SK-N-SH (cell line): ENCODE measurements around the gene SLC17A3.

ENCODE experiments used
- EZH2phosphoT487 ChIP-seq: fragments of 200-600 bp; sonication (generic); IDR thresholded peaks from 2 replicates; pipeline ENCODE4 v1.6.1; 2017; ENCODE audit warnings: low read depth, mixed run types, mild to moderate bottlenecking, antibody characterized with exemption, moderate library complexity, borderline replicate concordance
- GABPA ChIP-seq: IDR thresholded peaks from 2 replicates; pipeline ENCODE4 v1.4.0; 2012; ENCODE audit warnings: low read depth, mild to moderate bottlenecking
- RAD21 ChIP-seq: IDR thresholded peaks from 2 replicates; pipeline ENCODE4 v1.6.1; 2012; ENCODE audit warnings: mild to moderate bottlenecking, low read length
- TF ChIP-seq, protein P1 (sequence below): IDR thresholded peaks from 2 replicates; pipeline ENCODE4 v1.4.0; 2012; ENCODE audit warnings: low read depth
- TF ChIP-seq, protein P2 (sequence below): fragments of 200-600 bp; sonication (generic); IDR thresholded peaks from 2 replicates; pipeline ENCODE4 v1.6.1; 2017; ENCODE audit warnings: antibody characterized with exemption, mild to moderate bottlenecking, moderate library complexity
- TF ChIP-seq, protein P3 (sequence below): IDR thresholded peaks from 2 replicates; pipeline ENCODE4 v1.6.1; 2012; ENCODE audit warnings: mild to moderate bottlenecking, low read depth, low read length, moderate library complexity

DNA sequence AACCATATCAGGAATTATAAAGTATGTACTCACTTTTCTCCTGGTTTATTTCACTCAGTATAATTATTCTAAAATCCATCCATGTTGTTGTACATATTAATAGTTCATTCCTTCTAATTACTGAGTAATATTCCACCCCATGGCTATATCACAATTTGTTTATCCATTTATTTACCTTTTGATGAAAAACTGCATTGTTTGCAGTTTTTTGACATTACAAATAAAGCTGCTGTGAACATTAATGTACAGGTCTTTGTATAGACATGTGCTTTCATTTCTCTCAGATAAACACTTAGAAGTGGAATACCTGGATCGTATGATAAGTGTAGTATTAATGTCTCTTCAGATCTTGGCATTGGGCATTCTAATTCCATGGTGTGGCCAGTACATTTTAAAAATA is 4.2 kb downstream of the SLC17A3 start:
- no peak for TF ChIP-seq GABPA
- TF ChIP-seq, protein P1, sequence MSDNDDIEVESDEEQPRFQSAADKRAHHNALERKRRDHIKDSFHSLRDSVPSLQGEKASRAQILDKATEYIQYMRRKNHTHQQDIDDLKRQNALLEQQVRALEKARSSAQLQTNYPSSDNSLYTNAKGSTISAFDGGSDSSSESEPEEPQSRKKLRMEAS, result no peak
- TF ChIP-seq, protein P2, sequence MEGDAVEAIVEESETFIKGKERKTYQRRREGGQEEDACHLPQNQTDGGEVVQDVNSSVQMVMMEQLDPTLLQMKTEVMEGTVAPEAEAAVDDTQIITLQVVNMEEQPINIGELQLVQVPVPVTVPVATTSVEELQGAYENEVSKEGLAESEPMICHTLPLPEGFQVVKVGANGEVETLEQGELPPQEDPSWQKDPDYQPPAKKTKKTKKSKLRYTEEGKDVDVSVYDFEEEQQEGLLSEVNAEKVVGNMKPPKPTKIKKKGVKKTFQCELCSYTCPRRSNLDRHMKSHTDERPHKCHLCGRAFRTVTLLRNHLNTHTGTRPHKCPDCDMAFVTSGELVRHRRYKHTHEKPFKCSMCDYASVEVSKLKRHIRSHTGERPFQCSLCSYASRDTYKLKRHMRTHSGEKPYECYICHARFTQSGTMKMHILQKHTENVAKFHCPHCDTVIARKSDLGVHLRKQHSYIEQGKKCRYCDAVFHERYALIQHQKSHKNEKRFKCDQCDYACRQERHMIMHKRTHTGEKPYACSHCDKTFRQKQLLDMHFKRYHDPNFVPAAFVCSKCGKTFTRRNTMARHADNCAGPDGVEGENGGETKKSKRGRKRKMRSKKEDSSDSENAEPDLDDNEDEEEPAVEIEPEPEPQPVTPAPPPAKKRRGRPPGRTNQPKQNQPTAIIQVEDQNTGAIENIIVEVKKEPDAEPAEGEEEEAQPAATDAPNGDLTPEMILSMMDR, result no peak
- no peak for TF ChIP-seq EZH2phosphoT487
- no peak for TF ChIP-seq RAD21
- TF ChIP-seq, protein P3, sequence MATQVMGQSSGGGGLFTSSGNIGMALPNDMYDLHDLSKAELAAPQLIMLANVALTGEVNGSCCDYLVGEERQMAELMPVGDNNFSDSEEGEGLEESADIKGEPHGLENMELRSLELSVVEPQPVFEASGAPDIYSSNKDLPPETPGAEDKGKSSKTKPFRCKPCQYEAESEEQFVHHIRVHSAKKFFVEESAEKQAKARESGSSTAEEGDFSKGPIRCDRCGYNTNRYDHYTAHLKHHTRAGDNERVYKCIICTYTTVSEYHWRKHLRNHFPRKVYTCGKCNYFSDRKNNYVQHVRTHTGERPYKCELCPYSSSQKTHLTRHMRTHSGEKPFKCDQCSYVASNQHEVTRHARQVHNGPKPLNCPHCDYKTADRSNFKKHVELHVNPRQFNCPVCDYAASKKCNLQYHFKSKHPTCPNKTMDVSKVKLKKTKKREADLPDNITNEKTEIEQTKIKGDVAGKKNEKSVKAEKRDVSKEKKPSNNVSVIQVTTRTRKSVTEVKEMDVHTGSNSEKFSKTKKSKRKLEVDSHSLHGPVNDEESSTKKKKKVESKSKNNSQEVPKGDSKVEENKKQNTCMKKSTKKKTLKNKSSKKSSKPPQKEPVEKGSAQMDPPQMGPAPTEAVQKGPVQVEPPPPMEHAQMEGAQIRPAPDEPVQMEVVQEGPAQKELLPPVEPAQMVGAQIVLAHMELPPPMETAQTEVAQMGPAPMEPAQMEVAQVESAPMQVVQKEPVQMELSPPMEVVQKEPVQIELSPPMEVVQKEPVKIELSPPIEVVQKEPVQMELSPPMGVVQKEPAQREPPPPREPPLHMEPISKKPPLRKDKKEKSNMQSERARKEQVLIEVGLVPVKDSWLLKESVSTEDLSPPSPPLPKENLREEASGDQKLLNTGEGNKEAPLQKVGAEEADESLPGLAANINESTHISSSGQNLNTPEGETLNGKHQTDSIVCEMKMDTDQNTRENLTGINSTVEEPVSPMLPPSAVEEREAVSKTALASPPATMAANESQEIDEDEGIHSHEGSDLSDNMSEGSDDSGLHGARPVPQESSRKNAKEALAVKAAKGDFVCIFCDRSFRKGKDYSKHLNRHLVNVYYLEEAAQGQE, result no peak
